ENCODE measurements around the gene NLRC5.
"Not testable (repeated sequence)": the region's sequence is repeated elsewhere in the genome, so short reads cannot be mapped to it uniquely, and the experiment has no call there.

NLRC5 gene

GRCh38 chr16:57003439-57004386, 14.4 kb downstream of the NLRC5 start:
- H3K27ac ChIP-seq = no peak overlapping the region
- ChIA-PET POLR2A (ENCODE audit: low non-redundant PET) (no interaction called here), CTCF (interaction anchor here (0.6 kb wide), 1 partner anchor 16 kb away, joined by 4 read pairs; no protein-coding TSS in a partner anchor)
- no peak for DNase-seq (ENCODE audit: low spot score)
- TF ChIP-seq CTCF (conservative IDR thresholded peaks at IDR 0.05; ENCODE audit: low read depth) = no peak

GRCh38 chr16:57004387-57005250, 15.3 kb downstream of the NLRC5 start:
- ChIA-PET POLR2A (ENCODE audit: low non-redundant PET) (no interaction called here), CTCF (interaction anchor here (0.6 to 0.7 kb wide), 2 partner anchors 113 to 244 kb away, joined by 3 read pairs; no protein-coding TSS in a partner anchor)
- no peak overlapping the region for H3K27ac ChIP-seq
- no peak for TF ChIP-seq CTCF (conservative IDR thresholded peaks at IDR 0.05; ENCODE audit: low read depth)
- DNase-seq (ENCODE audit: low spot score) = no peak

- CTCF ChIA-PET = interaction anchor here (0.6 to 0.7 kb wide), 2 partner anchors 114 to 243 kb away, joined by 3 read pairs; no protein-coding TSS in a partner anchor
- DNase-seq (ENCODE audit: low spot score); H3K27ac ChIP-seq; POLR2A ChIA-PET (ENCODE audit: low non-redundant PET): not testable (repeated sequence)
Measured at GRCh38 chr16:57005597-57005996, 16.2 kb downstream of the NLRC5 start.

- ChIA-PET POLR2A (ENCODE audit: low non-redundant PET) (no interaction called here), CTCF (interaction anchor here (0.6 to 1.1 kb wide), 2 partner anchors 20 to 96 kb away, joined by 3 read pairs; no protein-coding TSS in a partner anchor)
- no peak for TF ChIP-seq CTCF (conservative IDR thresholded peaks at IDR 0.05; ENCODE audit: low read depth)
- no peak for DNase-seq (ENCODE audit: low spot score)
- H3K27ac ChIP-seq = no peak overlapping the region
Measured at GRCh38 chr16:57007050-57007449, 17.7 kb downstream of the NLRC5 start.

GRCh38 chr16:57007530-57007929, 18.2 kb downstream of the NLRC5 start:
- CTCF ChIA-PET = interaction anchor here (0.6 to 1.1 kb wide), 2 partner anchors 19 to 97 kb away, joined by 3 read pairs; no protein-coding TSS in a partner anchor
- POLR2A ChIA-PET (ENCODE audit: low non-redundant PET) = no interaction called here
- no peak for TF ChIP-seq CTCF (conservative IDR thresholded peaks at IDR 0.05; ENCODE audit: low read depth)
- no peak overlapping the region for H3K27ac ChIP-seq
- no peak for DNase-seq (ENCODE audit: low spot score)

GRCh38 chr16:57008440-57008839, 19.1 kb downstream of the NLRC5 start:
- no peak overlapping the region for H3K27ac ChIP-seq
- ChIA-PET POLR2A (ENCODE audit: low non-redundant PET) (no interaction called here), CTCF (interaction anchor here (0.6 kb wide), 1 partner anchor 429 kb away, joined by 3 read pairs; no protein-coding TSS in a partner anchor)
- no peak for DNase-seq (ENCODE audit: low spot score)
- no peak for TF ChIP-seq CTCF (conservative IDR thresholded peaks at IDR 0.05; ENCODE audit: low read depth)
